GM12878 (cell line): Measurements from ENCODE around the gene RSPH1.

Experiments
- HDGF ChIP-seq: fragments of 450-650 bp; IDR thresholded peaks from 2 replicates; pipeline ENCODE4 v1.6.1; 2016; ENCODE audit warnings: antibody characterized with exemption
- MXI1 ChIP-seq: fragments of 150-350 bp; IDR thresholded peaks from 2 replicates; pipeline ENCODE4 v1.6.1; 2011; ENCODE audit warnings: low read depth, mild to moderate bottlenecking, inconsistent platforms, low read length, improper control_type of control experiment
- MYC ChIP-seq: IDR thresholded peaks from 2 replicates; pipeline ENCODE4 v1.6.1; 2011; ENCODE audit warnings: mild to moderate bottlenecking, low read length, moderate library complexity, inconsistent platforms; ENCODE audit not compliant: insufficient read depth, insufficient replicate concordance, insufficient read length, severe bottlenecking
- NFYB ChIP-seq: IDR thresholded peaks from 2 replicates; pipeline ENCODE4 v1.6.1; 2011; ENCODE audit warnings: low read depth, mild to moderate bottlenecking, low read length, improper control_type of control experiment, moderate library complexity; ENCODE audit not compliant: insufficient read depth
- POLR2A ChIP-seq: IDR thresholded peaks from 2 replicates; pipeline ENCODE4 v1.6.1; 2011; ENCODE audit warnings: low read depth, mild to moderate bottlenecking, low read length
- ZZZ3 ChIP-seq: IDR thresholded peaks from 2 replicates; pipeline ENCODE4 v1.6.1; 2011; ENCODE audit warnings: low read depth; ENCODE audit not compliant: control insufficient read depth, insufficient read length
- TF ChIP-seq, protein P1 (sequence below), 3 experiments: IDR thresholded peaks in 2 of 3; conservative IDR thresholded peaks in 1 of 3; 2 replicates each; pipeline ENCODE4 v1.5.1; 2011; ENCODE audit warnings: low read depth in 3 of 3, low read length in 3 of 3, mild to moderate bottlenecking in 3 of 3, control low read depth in 2 of 3, moderate library complexity in 2 of 3, inconsistent platforms in 1 of 3, mixed read lengths in 1 of 3; ENCODE audit not compliant: control insufficient read depth in 2 of 3, insufficient read depth in 1 of 3; ENCODE audit errors: extremely low read depth in 1 of 3

DNA sequence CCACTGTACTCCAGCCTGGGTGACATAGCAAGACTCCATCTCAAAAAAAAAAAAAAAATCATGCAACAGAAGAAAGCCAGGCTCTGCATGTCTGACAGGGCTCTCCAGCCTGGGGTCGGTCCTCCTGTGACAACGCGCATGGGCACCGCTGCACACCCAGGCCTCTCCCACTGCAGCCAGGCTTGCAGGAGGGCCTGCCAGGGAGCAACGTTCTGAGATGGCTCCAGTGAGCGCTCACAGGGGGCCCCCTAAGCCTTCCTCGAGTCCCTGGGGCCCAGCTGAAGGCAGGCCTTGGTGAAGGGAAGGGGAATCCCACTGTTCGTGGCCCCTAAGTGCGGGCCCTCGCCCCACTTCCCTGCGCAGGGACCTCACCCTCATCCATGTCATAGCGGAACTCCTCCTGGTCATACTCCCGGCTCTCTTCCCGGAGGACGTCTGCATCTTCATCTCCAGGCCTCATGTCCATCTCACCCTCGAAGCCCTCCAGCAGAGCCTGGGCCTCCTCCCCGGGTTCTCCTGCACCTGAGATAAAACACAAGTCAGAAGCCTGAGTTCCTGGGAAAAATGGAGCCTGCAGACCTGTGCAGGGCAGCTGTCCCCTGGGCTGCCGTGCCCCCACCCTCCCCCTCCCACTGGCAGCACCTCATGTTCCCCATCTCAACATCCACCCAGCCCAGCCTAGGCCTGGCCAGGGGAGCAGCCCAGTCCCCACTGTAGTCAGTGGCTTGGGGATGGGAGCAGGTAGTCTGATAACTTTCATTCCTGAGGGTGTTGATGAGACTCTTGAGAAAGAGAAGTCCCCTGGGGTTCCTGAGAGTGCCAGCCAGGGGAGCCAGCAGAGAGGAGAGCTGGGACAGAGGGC, 20.3 kb downstream of the RSPH1 start:
- TF ChIP-seq NFYB (no peak), MXI1 (no peak), ZZZ3 (no peak), HDGF (no peak), MYC (no peak), POLR2A (no peak)
- TF ChIP-seq, protein P1, sequence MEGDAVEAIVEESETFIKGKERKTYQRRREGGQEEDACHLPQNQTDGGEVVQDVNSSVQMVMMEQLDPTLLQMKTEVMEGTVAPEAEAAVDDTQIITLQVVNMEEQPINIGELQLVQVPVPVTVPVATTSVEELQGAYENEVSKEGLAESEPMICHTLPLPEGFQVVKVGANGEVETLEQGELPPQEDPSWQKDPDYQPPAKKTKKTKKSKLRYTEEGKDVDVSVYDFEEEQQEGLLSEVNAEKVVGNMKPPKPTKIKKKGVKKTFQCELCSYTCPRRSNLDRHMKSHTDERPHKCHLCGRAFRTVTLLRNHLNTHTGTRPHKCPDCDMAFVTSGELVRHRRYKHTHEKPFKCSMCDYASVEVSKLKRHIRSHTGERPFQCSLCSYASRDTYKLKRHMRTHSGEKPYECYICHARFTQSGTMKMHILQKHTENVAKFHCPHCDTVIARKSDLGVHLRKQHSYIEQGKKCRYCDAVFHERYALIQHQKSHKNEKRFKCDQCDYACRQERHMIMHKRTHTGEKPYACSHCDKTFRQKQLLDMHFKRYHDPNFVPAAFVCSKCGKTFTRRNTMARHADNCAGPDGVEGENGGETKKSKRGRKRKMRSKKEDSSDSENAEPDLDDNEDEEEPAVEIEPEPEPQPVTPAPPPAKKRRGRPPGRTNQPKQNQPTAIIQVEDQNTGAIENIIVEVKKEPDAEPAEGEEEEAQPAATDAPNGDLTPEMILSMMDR (IDR thresholded peaks at IDR 0.05 in 2 of 3, conservative IDR thresholded peaks at IDR 0.05 in 1 of 3; ENCODE audit: control insufficient read depth in 2 of 3, extremely low read depth in 1 of 3, insufficient read depth in 1 of 3, low read depth in 3 of 3, low read length in 3 of 3) = no peak
